CD4-positive, alpha-beta T cell (primary cell): Measurements from ENCODE around the gene EFNA4. TPM values are rescaled to one million over a fixed set of nuclear protein-coding genes. Genes with fewer than 3 reads are reported as not detected.
A peak's percentile ranks its signal among the peaks of the same experiment; 100 is the strongest.

Experiments used
- ATAC-seq: fragments of 200-7000 bp; cut with Tn5 transposase; one replicate; pipeline ENCODE4 v1.10.0; 2022; ENCODE audit warnings: mild to moderate bottlenecking; ENCODE audit not compliant: poor library complexity
- CTCF ChIA-PET: fragments of 350-600 bp; sonication (Branson Sonifier 250); formaldehyde crosslinking; loops from one replicate; lab custom pipeline; 2021; ENCODE audit warnings: antibody characterized with exemption, inconsistent platforms; lab: Charles Lee
- POLR2A ChIA-PET: fragments of 350-600 bp; sonication (Branson Sonifier 250); formaldehyde crosslinking; loops from one replicate; lab custom pipeline; 2021; ENCODE audit warnings: antibody characterized with exemption, inconsistent platforms; lab: Charles Lee
- DNase-seq, 14 experiments: peaks; one replicate each; pipeline ENCODE4 v3.0.0-alpha.2; 2013 to 2020; ENCODE audit warnings: mixed read lengths in 2 of 14
- H3K27ac ChIP-seq, 2 donors: one replicate each; pipeline versions ENCODE4 v1.5.1 to v1.7.0; 2013; ENCODE audit warnings: low read length in 2 of 2, low read depth in 1 of 2, mild to moderate bottlenecking in 1 of 2
- H3K27me3 ChIP-seq, 2 experiments: 1 replicate in 1 of 2; 2 replicates in 1 of 2; pipeline versions ENCODE4 v1.6.1 to v1.7.0; 2013; ENCODE audit warnings: low read length in 2 of 2, control low read depth in 1 of 2, mild to moderate bottlenecking in 1 of 2, moderate library complexity in 1 of 2; ENCODE audit not compliant: insufficient read depth in 2 of 2, control insufficient read depth in 1 of 2
- H3K36me3 ChIP-seq: one replicate; pipeline ENCODE4 v1.6.1; 2013; ENCODE audit warnings: low read length, control low read depth; ENCODE audit not compliant: insufficient read depth
- H3K4me1 ChIP-seq: one replicate; pipeline ENCODE4 v1.6.1; 2013; ENCODE audit warnings: low read length, control low read depth; ENCODE audit not compliant: insufficient read depth
- H3K4me3 ChIP-seq: one replicate; pipeline ENCODE4 v1.5.1; 2013; ENCODE audit warnings: mild to moderate bottlenecking, low read length, moderate library complexity
- H3K9me3 ChIP-seq, 2 experiments: 1 replicate in 1 of 2; 2 replicates in 1 of 2; pipeline versions ENCODE4 v1.6.1 to v1.7.0; 2013; ENCODE audit warnings: low read length in 2 of 2, mild to moderate bottlenecking in 2 of 2, control low read depth in 1 of 2, moderate library complexity in 1 of 2; ENCODE audit not compliant: control insufficient read depth in 1 of 2, insufficient read depth in 1 of 2
- H3K27ac Mint-ChIP-seq: one replicate; pipeline ENCODE4 v1.8.0; 2020; ENCODE audit warnings: mixed read lengths
- H3K27me3 Mint-ChIP-seq: one replicate; pipeline ENCODE4 v1.8.0; 2021; ENCODE audit warnings: mixed read lengths
- H3K36me3 Mint-ChIP-seq: one replicate; pipeline ENCODE4 v1.8.0; 2021; ENCODE audit warnings: low read depth, mixed read lengths
- H3K4me1 Mint-ChIP-seq: one replicate; pipeline ENCODE4 v1.8.0; 2021; ENCODE audit warnings: low read depth, mixed read lengths
- H3K4me3 Mint-ChIP-seq: one replicate; pipeline ENCODE4 v1.8.0; 2020; ENCODE audit warnings: mild to moderate bottlenecking, mixed read lengths
- H3K9me3 Mint-ChIP-seq: one replicate; pipeline ENCODE4 v1.8.0; 2020; ENCODE audit warnings: mixed read lengths
- intact Hi-C, 2 experiments: fragments of 100-400 bp; cut with DNase I in 1 of 2; cut with micrococcal nuclease in 1 of 2; formaldehyde crosslinking; loops; one replicate each; pipeline versions ENCODE4 v1.15.1 to v1.9.0; 2023 to 2025; cut with DNase I, micrococcal nuclease
- total RNA-seq, 174 experiments: library from RNA in 2 of 174; stranded (reverse) in 2 of 174; gene quantifications; one replicate each; pipeline ENCODE4 v1.2.3 and lab custom pipeline; 2021 to 2026
- TF ChIP-seq, protein P1 (sequence below): fragments of 200-600 bp; IDR thresholded peaks from one replicate; pipeline ENCODE4 v1.8.0; 2022; ENCODE audit warnings: antibody characterized with exemption, mild to moderate bottlenecking

Gene EFNA4
- total RNA-seq, 2 experiments from 2014 or later: 2.4 to 3.3 TPM

DNA sequence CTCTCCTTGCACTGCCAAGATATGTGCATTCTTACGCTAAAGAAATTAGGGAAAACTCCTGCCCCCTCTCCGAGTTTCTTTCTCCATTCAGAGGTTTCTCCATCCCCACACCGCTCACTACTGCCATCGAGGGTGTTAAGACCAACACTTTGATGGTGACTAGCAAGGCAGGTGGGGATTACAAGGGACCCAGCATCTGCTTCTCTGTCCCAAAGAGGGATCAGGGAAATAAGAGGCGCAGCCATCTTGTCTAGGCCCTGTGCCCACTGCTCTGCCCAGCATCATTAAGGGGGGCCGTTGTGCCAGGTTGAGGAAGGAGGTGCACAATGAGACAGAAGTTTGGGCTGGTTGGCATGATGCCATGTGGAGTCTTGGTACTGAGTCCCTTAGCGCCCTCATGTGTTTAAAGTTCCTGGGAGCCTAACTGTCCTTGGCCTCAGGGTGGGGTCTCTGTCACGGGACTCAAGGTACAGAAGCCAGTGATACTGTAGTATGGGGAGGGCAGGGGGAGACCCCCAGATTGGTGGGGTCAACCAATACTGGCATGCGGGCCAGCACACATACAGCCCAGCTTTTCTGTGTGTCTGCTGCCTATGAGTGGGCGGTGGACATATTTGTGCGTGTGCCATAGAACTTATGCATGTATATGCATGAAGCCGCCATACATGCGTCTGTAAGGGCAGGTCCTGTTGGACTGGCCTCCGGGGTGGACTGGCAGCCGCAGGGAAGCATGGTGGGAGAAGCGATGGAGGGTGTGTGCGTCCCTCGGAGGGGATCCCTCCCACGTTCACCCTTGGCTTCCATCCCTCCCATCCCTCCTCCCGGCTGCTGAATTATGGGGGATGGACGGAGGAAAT lies 20.6 kb downstream of the EFNA4 start:
- H3K4me3 ChIP-seq: peak overlapping the region; percentile 92
- H3K9me3 ChIP-seq: peaks cover 0 to 30% of the 10 kb centered on the region in 2 experiments
- H3K4me3 Mint-ChIP-seq: peak overlapping the region; percentile 89
- H3K27ac Mint-ChIP-seq: peak overlapping the region; percentile 82
- POLR2A ChIA-PET: interaction anchor here (0.8 to 2.2 kb wide), 17 partner anchors 8 to 148 kb away, joined by 3 to 23 read pairs (median 6); partner anchors contain the start of genes ADAM15, EFNA4, FLAD1 and KRTCAP2
- H3K36me3 ChIP-seq: no peaks in the 10 kb centered on the region
- H3K4me1 Mint-ChIP-seq: peaks cover 59% of the 10 kb centered on the region
- H3K36me3 Mint-ChIP-seq: peaks cover 3% of the 10 kb centered on the region
- peak in 5 of 14 experiments; percentile 33 to 75 (median 54) for DNase-seq
- ATAC-seq: no peak
- H3K27ac ChIP-seq: no peak overlapping the region
- peaks cover 46% of the 10 kb centered on the region in 2 experiments for H3K27me3 ChIP-seq
- peaks cover 42% of the 10 kb centered on the region for H3K27me3 Mint-ChIP-seq
- CTCF ChIA-PET: interaction anchor here (0.8 to 3.0 kb wide), 20 partner anchors 8 to 621 kb away, joined by 3 to 78 read pairs (median 6); partner anchors contain the start of genes ADAM15, EFNA4, FLAD1 and PBXIP1
- intact Hi-C loops: loop anchor here (1.0 to 10.0 kb wide), 10 partner anchors 13 to 759 kb away; partner anchors contain the start of genes UBE2Q1 (in 2 of the 2), AQP10 (in 1 of the 2), ATP8B2 (in 1 of the 2) and EFNA4 (in 1 of the 2)
- H3K4me1 ChIP-seq: peaks cover 75% of the 10 kb centered on the region
- TF ChIP-seq, protein P1, sequence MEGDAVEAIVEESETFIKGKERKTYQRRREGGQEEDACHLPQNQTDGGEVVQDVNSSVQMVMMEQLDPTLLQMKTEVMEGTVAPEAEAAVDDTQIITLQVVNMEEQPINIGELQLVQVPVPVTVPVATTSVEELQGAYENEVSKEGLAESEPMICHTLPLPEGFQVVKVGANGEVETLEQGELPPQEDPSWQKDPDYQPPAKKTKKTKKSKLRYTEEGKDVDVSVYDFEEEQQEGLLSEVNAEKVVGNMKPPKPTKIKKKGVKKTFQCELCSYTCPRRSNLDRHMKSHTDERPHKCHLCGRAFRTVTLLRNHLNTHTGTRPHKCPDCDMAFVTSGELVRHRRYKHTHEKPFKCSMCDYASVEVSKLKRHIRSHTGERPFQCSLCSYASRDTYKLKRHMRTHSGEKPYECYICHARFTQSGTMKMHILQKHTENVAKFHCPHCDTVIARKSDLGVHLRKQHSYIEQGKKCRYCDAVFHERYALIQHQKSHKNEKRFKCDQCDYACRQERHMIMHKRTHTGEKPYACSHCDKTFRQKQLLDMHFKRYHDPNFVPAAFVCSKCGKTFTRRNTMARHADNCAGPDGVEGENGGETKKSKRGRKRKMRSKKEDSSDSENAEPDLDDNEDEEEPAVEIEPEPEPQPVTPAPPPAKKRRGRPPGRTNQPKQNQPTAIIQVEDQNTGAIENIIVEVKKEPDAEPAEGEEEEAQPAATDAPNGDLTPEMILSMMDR: no peak
- no peaks in the 10 kb centered on the region for H3K9me3 Mint-ChIP-seq

DNA sequence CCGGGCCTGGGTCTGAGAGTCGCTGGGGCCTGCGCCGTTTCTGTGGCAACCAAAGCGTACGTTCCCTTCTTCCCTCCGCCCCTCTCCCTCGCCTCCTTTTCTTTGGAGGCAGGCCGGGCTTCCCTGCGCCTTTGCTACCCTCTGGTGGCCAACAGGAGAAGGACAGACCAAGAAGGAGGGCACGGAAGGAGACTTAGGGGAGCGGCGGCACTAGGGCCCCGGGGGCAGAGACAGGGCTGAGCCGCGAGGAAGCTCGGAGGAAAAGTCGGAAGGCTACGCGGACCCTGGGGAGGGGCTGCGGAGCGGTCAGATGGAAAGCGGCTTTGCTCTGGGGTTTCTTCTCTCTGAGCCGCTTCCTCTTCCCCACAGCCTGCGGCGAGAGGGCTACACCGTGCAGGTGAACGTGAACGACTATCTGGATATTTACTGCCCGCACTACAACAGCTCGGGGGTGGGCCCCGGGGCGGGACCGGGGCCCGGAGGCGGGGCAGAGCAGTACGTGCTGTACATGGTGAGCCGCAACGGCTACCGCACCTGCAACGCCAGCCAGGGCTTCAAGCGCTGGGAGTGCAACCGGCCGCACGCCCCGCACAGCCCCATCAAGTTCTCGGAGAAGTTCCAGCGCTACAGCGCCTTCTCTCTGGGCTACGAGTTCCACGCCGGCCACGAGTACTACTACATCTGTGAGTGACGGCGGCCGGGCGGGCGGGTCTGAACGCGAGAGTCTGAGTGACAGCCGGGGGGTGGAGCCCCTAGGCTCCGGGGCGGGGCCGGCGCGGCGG lies 21.4 kb downstream of the EFNA4 start:
- ChIA-PET POLR2A (interaction anchor here (0.6 to 2.2 kb wide), 25 partner anchors 9 to 525 kb away, joined by 3 to 23 read pairs (median 6); partner anchors contain the start of genes ADAM15, CLK2, EFNA4 and FLAD1), CTCF (interaction anchor here (0.6 to 3.0 kb wide), 31 partner anchors 9 to 622 kb away, joined by 3 to 78 read pairs (median 5); partner anchors contain the start of genes ADAM15, EFNA4, FLAD1 and KRTCAP2)
- ATAC-seq (peak; percentile 75), DNase-seq (peak; percentile 80 to 95 (median 88))
- H3K4me3 Mint-ChIP-seq: peak overlapping the region; percentile 89
- peaks cover 41 to 46% of the 10 kb centered on the region in 2 experiments for H3K27me3 ChIP-seq
- no peaks in the 10 kb centered on the region for H3K9me3 Mint-ChIP-seq
- H3K4me1 ChIP-seq: peaks cover 67% of the 10 kb centered on the region
- TF ChIP-seq, protein P1: peak; percentile 76
- H3K36me3 ChIP-seq: no peaks in the 10 kb centered on the region
- H3K4me1 Mint-ChIP-seq: peaks cover 51% of the 10 kb centered on the region
- peaks cover 0 to 29% of the 10 kb centered on the region in 2 experiments for H3K9me3 ChIP-seq
- H3K4me3 ChIP-seq: peak overlapping the region; percentile 92
- H3K27ac Mint-ChIP-seq: peak overlapping the region; percentile 82
- peak overlapping the region; percentile 65 to 68 for H3K27ac ChIP-seq
- intact Hi-C loops: loop anchor here (1.0 to 10.0 kb wide), 11 partner anchors 14 to 760 kb away; partner anchors contain the start of genes UBE2Q1 (in 2 of the 2), AQP10 (in 1 of the 2), ATP8B2 (in 1 of the 2) and EFNA4 (in 1 of the 2)
- peaks cover 3% of the 10 kb centered on the region for H3K36me3 Mint-ChIP-seq
- H3K27me3 Mint-ChIP-seq: peaks cover 36% of the 10 kb centered on the region
